ENCODE measurements around the gene ZNF581.

Gene ZNF581

GRCh38 chr19:55693336-55693974 lies 50.0 kb downstream of the ZNF581 start:
- no peak for DNase-seq (ENCODE audit: low read depth)

GRCh38 chr19:55694241-55694655 lies 50.8 kb downstream of the ZNF581 start:
- DNase-seq (ENCODE audit: low read depth) = no peak

- DNase-seq (ENCODE audit: low read depth) = no peak
Observed at GRCh38 chr19:55694656-55695491, 51.4 kb downstream of the ZNF581 start.
